Raji (cell line): ENCODE measurements around the gene PGF.

Source experiments
- POLR2A ChIP-seq: IDR thresholded peaks from 2 replicates; pipeline ENCODE4 v1.6.1; 2011; ENCODE audit warnings: low read depth, low read length, control low read depth; ENCODE audit not compliant: insufficient read depth

The PGF gene

GRCh38 chr14:74952697-74953484, 2.5 kb downstream of the PGF start:
- no peak for TF ChIP-seq POLR2A

GRCh38 chr14:74952180-74952665, 3.2 kb downstream of the PGF start:
- TF ChIP-seq POLR2A = no peak

- no peak for TF ChIP-seq POLR2A
Measured at GRCh38 chr14:74951443-74952179, 3.8 kb downstream of the PGF start.

DNA sequence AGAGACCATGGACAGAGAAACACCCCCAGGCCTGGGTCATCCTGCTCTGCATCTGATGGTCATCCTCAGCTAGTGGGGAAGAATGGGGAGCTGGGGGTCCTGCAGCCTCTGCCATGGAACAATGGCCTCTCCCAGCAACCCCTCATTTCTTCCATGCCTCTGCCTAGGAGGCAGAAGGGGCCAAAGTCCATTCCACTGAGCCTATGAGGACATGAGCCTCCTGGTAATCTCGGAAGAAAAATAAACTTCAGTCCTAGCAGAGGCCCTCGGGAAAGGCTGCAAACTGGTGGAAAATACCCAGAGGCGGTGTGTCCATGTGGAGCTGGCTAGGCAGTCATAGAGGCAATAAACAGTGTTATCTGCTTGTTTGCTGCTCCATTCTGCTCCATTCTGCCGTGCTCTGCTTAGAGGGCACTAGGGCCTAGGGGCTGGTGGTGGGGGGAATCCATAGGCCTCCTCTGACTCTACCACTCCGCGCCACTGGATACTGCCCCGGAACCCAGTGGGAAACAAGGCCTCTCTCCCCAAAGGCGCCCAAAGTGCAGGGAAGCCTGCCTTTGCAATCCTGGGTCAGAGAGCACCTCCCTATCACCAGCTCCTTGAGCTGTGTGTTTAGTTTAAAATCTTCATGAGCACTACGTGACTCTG, 4.5 kb downstream of the PGF start:
- TF ChIP-seq POLR2A = no peak

- TF ChIP-seq POLR2A = no peak
Measured at GRCh38 chr14:74949859-74950573, 5.4 kb downstream of the PGF start.

GRCh38 chr14:74949191-74949601, 6.2 kb downstream of the PGF start:
- no peak for TF ChIP-seq POLR2A

DNA sequence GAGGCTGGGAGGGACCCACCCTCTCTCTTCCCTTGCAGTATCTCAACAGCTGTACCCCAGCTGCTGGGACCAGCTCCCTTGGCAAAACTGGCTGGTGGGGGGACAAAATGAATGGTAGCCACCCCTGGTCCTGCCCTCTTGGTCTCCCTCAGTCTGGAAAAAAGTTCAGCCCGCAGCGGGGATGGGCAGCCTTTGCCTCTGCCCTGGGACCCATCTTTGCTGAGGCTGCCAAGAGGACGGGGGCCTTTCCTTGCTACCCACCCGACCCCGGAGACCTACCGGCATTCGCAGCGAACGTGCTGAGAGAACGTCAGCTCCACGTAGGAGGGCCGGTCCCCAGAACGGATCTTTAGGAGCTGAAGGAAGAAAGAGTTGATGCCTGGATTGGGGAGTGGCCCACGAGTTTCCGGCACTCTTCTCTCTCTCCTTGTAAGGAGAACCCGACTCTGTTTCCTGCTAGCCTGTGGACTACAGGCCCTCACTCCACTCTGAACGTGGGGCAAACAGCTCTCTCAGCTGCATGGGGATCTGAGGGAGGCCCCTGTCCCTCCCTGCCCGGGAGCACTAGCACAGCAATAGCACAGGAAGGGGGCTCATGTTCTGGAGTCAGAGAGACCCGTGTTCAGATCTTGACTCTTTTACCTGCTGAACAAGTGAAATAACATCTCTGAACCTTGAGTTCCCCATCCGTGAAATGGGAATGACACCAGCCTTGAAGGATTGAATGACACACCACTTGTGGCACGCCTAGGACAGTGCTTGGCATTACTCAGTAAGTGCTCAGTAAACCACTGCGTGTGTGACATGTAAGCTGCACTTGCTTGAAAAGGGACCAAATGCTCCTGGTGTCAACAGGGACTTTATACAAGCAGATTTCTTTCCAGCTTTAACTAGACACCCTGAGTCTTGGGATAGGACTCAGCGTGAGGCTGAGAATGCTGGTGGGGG, 6.9 kb downstream of the PGF start:
- TF ChIP-seq POLR2A = no peak

DNA sequence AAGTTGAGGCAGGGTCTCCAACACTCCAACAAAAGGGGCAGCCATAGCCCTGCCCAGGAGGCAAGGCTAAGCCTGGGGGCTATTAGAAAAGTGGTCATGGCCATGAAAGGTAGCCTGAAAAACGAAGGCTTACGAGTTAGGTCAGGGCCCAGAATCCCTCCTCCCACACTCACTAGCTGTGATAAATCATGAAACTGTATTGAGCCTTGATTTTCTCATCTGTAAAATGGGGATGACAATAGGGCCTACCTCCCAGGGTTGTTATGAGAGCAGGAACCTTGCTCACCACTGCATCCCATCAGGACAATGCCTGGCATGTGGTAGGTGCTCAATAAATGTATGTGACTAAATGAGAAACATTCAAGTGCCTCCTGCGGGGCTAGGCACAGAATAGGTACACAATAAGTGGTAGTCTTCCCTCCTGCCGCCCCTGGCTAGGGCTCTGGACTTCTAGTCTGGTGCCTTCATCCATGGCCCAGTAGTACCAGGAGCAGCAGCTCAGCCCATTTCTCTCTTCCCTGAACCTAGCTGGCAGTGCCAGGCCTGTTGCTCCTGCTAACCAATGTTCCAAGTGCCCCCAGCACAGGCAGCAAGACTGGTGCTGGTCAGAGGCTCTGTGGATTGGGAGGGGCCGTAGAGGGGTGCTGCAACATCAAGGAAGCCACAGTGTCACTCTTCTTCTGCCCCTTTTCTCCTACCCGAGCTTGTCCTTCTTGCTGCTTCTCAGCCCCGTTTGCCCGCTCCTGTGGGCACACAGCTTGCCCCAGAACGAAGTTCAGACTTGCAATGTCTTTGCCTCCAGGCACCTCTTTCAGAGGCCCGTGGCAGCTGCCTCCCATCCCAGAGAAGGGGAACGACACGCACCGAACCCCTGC, 7.8 kb downstream of the PGF start:
- TF ChIP-seq POLR2A = no peak

DNA sequence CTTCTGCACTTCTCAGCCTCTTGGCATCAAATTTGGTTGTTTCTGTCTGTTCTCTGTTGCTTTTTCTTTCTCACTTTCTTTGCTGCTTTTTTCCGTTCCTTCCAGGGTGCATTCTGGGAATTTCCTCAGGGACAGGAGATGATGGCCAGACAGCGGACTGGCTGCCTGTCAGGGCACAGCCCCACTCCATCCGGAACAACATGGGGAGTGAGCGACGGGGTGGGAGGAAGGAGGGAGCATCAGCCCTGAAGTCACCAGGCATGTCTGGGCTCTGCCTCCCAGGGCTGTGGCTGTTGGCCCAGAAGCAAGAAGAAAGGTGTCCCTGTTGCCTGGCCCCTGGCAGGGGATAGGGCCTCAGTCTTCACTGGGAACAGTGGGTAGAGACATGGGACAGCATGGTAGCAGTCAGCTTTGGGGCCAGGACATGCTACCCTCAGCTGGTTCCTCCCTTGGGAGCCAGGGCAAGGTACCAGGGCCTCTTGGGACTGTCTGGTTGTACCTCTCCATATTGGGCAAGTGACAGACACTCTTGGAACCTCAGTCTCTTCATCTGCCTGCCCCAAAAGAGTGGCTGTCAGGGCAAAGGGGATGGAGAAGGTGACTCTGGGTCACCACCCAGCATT, 8.6 kb downstream of the PGF start:
- no peak for TF ChIP-seq POLR2A

GRCh38 chr14:74945852-74946658, 9.3 kb downstream of the PGF start:
- no peak for TF ChIP-seq POLR2A

GRCh38 chr14:74945261-74945851, 10.0 kb downstream of the PGF start:
- no peak for TF ChIP-seq POLR2A
